Heart right ventricle (tissue), 16 donors: ENCODE results near the gene PDCD4. TPM values are rescaled to one million over a fixed set of nuclear protein-coding genes. Genes with fewer than 3 reads are reported as not detected.
A peak's percentile ranks its signal among the peaks of the same experiment; 100 is the strongest.

ENCODE experiments used
- ATAC-seq, 8 donors: fragments of 200-7000 bp; cut with Tn5 transposase; one replicate each; pipeline ENCODE4 v1.9.1; 2020; ENCODE audit warnings: mild to moderate bottlenecking in 8 of 8, moderate library complexity in 8 of 8, moderate number of reproducible peaks in 1 of 8
- DNase-seq, 2 donors: peaks; one replicate each; pipeline ENCODE4 v3.0.0-alpha.2; 2020
- H3K27ac ChIP-seq, 10 donors: fragments of 200-600 bp; sonication (generic) in 2 of 10; one replicate each; pipeline versions ENCODE4 v1.5.0 to v1.8.0; 2020 to 2022; ENCODE audit warnings: mild to moderate bottlenecking in 3 of 10
- H3K27me3 ChIP-seq, 7 donors: fragments of 200-600 bp; one replicate each; pipeline ENCODE4 v1.8.0; 2021 to 2022; ENCODE audit warnings: mild to moderate bottlenecking in 2 of 7
- H3K36me3 ChIP-seq, 9 donors: fragments of 200-600 bp; sonication (generic) in 1 of 9; one replicate each; pipeline versions ENCODE4 v1.5.0 to v1.8.0; 2020 to 2022; ENCODE audit warnings: mild to moderate bottlenecking in 2 of 9
- H3K4me1 ChIP-seq, 9 donors: fragments of 200-600 bp; sonication (generic) in 1 of 9; one replicate each; pipeline versions ENCODE4 v1.5.0 to v1.8.0; 2020 to 2022; ENCODE audit warnings: mild to moderate bottlenecking in 4 of 9
- H3K4me3 ChIP-seq, 10 donors: fragments of 200-600 bp; sonication (generic) in 2 of 10; one replicate each; pipeline versions ENCODE4 v1.5.0 to v1.8.0; 2020 to 2022; ENCODE audit warnings: mild to moderate bottlenecking in 7 of 10, moderate library complexity in 2 of 10
- H3K9me3 ChIP-seq, 11 donors: fragments of 200-600 bp in 10 of 11; sonication (generic) in 2 of 11; one replicate each; pipeline versions ENCODE4 v1.5.0 to v1.8.0; 2013 to 2022; ENCODE audit warnings: mild to moderate bottlenecking in 2 of 11, control low read depth in 1 of 11, moderate library complexity in 1 of 11
- CTCF ChIP-seq, 9 donors: fragments of 200-600 bp; sonication (generic) in 2 of 9; IDR thresholded peaks; one replicate each; pipeline versions ENCODE4 v1.5.0 to v1.8.0; 2021 to 2022; ENCODE audit warnings: antibody characterized with exemption in 9 of 9, mild to moderate bottlenecking in 5 of 9, moderate library complexity in 1 of 9
- WGBS, 2 donors: extraction: QIAGEN DNeasy Blood & Tissue Kit; methylation state at CpG; one replicate each; pipeline ENCODE4 v1.1.7; 2013; ENCODE audit warnings: inconsistent platforms in 1 of 2; 5-methylcytosine and 5-hydroxymethylcytosine counted together
- intact Hi-C, 10 donors: fragments of 100-400 bp; cut with DNase I; formaldehyde crosslinking; loops; one replicate each; pipeline versions ENCODE4 v1.11.1 to v1.14.2; 2022
- polyA plus RNA-seq, 2 donors: library from polyadenylated mRNA; stranded (reverse); fragments of 200-250 nt; gene quantifications; one replicate each; pipeline ENCODE4 v1.2.3, GENCODE V29; 2013
- total RNA-seq, 10 donors: library from RNA; stranded (reverse); fragmentation: NEBNext Ultra II Directional in 3 of 10; extraction: Animal tissue kit (Norgen Biotek cat#: 25700) in 3 of 10; gene quantifications; one replicate each; pipeline versions ENCODE4 v1.2.1 to v1.2.4, GENCODE V29; 2021 to 2023
- donor health status: Arrhythmogenic right ventricular cardiomyopathy.
- donor health status: ischemic (EF 13 %, LVEDD 7.1; RV severe dilation, severe dysfunction).
- donor health status: healthy with polysubstance abuse.
- donor health status: DM: no; HTN: yes; CAD: no.
- donor health status: DM: no; HTN: no; CAD: no.
- donor health status: ischemic (EF 25% LVEDD 6.9; RV normal size, moderate dysfunction).
- donor health status: ischemic (EF 25% LVEDD 5.7; RV mildly dilated, moderate dysfunction).
- donor health status: healthy.
- donor health status: DM: yes; HTN: yes; CAD: no.
- donor health status: Ischemic cardiomyopathy.
- donor health status: ischemic (EF 35%, LVEDD 5.7; RV mildly dilated, moderate dysfunction).
- donor health status: nonischemic (EF 11% LVEDD 7.7; RV severe dilation, severe dysfunction).
- donor health status: DM: yes; HTN: yes; CAD: no.
- donor health status: PGD.
- donor health status: ischemic (EF 29% LVEDD 5.4; RV normal size, mild dysfunction).
- donor health status: nonischemic (EF 23%, LVEDD 6.1; RV moderate dilation, normal function).

The PDCD4 gene
- total and polyA plus RNA-seq, 12 donors = 15.9 to 59.5 (median 45.7) TPM

- ATAC-seq = peak; percentile 11 to 88 (median 70)
- Histone ChIP-seq H3K4me3 (no peak overlapping the region), H3K27me3 (no peaks in the 10 kb centered on the region), H3K9me3 (no peaks in the 10 kb centered on the region), H3K4me1 (peaks cover under 1 to 76% (median 21%) of the 10 kb centered on the region in 9 donors), H3K36me3 (peaks cover 0 to 55% (median 0%) of the 10 kb centered on the region in 9 donors), H3K27ac (peak overlapping the region in 8 of 10 donors; percentile 16 to 59 (median 38))
- WGBS, 2 donors = 39 to 49% methylated on average over 8 of the region's 8 CpGs
- no peak for TF ChIP-seq CTCF (IDR thresholded peaks at IDR 0.05)
- intact Hi-C loops = loop anchor here in 2 of 10 donors (5.0 to 10.0 kb wide), 2 partner anchors 44 to 47 kb away; partner anchors contain the start of gene PDCD4 (in 2 of the 2)
- peak in 1 of 2 donors; percentile 38 for DNase-seq
Observed at GRCh38 chr10:110827875-110828274, 43.9 kb upstream of the PDCD4 start.

- TF ChIP-seq CTCF (IDR thresholded peaks at IDR 0.05) = no peak
- intact Hi-C loops = loop anchor here in 2 of 10 donors (5.0 to 10.0 kb wide), 2 partner anchors 44 to 46 kb away; partner anchors contain the start of gene PDCD4 (in 2 of the 2)
- H3K4me1 ChIP-seq = peaks cover 0 to 76% (median 24%) of the 10 kb centered on the region in 9 donors
- H3K36me3 ChIP-seq = peaks cover 0 to 54% (median 0%) of the 10 kb centered on the region in 9 donors
- no peaks in the 10 kb centered on the region for H3K9me3 ChIP-seq
- H3K27ac ChIP-seq = peak overlapping the region in 7 of 10 donors; percentile 23 to 59 (median 39)
- no peaks in the 10 kb centered on the region for H3K27me3 ChIP-seq
- no peak for DNase-seq
- no peak overlapping the region for H3K4me3 ChIP-seq
- WGBS, 2 donors = 56 to 77% methylated on average over 2 of the region's 2 CpGs
- no peak for ATAC-seq
Observed at GRCh38 chr10:110828525-110828924, 43.2 kb upstream of the PDCD4 start.

GRCh38 chr10:110829721-110830410 is 41.9 kb upstream of the PDCD4 start:
- DNase-seq = no peak
- Histone ChIP-seq H3K27ac (peak overlapping the region in 1 of 10 donors; percentile 23), H3K36me3 (peaks cover 0 to 48% (median 0%) of the 10 kb centered on the region in 9 donors), H3K27me3 (no peaks in the 10 kb centered on the region), H3K4me3 (no peak overlapping the region), H3K9me3 (no peaks in the 10 kb centered on the region), H3K4me1 (peaks cover 4 to 76% (median 34%) of the 10 kb centered on the region in 9 donors)
- no peak for ATAC-seq
- 78 to 79% methylated on average over 11 of the region's 11 CpGs for WGBS, 2 donors
- TF ChIP-seq CTCF (IDR thresholded peaks at IDR 0.05) = no peak
- intact Hi-C loops = loop anchor here in 3 of 10 donors (5.0 to 10.0 kb wide), 2 partner anchors 42 to 45 kb away; partner anchors contain the start of gene PDCD4 (in 3 of the 3)

GRCh38 chr10:110833234-110833940 is 38.3 kb upstream of the PDCD4 start:
- no peaks in the 10 kb centered on the region for H3K9me3 ChIP-seq
- TF ChIP-seq CTCF (IDR thresholded peaks at IDR 0.05) = no peak
- ATAC-seq (peak in 4 of 8 donors; percentile 4 to 25 (median 15)), DNase-seq (no peak)
- peaks cover 22 to 89% (median 47%) of the 10 kb centered on the region in 9 donors for H3K4me1 ChIP-seq
- intact Hi-C loops = loop anchor here in 1 of 10 donors (5.0 kb wide), 1 partner anchor 39 kb away; the partner anchor contains the start of gene PDCD4
- H3K27me3 ChIP-seq = no peaks in the 10 kb centered on the region
- H3K27ac ChIP-seq = peak overlapping the region in 9 of 10 donors; percentile 12 to 92 (median 75)
- WGBS, 2 donors = 67 to 72% methylated on average over 13 of the region's 13 CpGs
- peaks cover 0 to 43% (median 0%) of the 10 kb centered on the region in 9 donors for H3K36me3 ChIP-seq
- H3K4me3 ChIP-seq = no peak overlapping the region
